ENCODE results near the gene COG6. TPM values are rescaled to one million over a fixed set of nuclear protein-coding genes. Genes with fewer than 3 reads are reported as not detected.

The COG6 gene
- total and polyA plus RNA-seq, 10 of the 15 experiments (the other 5 are each of a cell fraction or from before 2014, with no cell fraction given) = 4.5 to 29.8 (median 12.6) TPM

DNA sequence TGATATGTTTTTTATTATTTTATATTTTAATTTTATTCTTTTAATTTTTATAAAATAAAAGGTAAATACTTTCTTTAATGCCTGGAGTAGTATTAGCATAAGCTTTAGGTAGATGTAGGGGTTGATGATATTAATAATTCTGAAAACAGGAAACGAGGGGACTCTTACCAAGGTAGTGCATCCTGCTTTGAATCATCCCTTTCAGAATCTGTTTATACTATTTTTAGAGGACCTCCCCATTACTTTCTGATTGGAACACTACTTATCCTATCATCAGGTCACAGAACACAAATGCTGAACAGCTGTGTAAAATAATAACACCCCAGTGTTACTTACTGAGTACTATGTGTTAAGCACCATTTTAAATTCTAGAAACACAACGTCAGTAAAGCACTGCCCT, 27.3 kb downstream of the COG6 start (continued):
- TF ChIP-seq SP1 (IDR thresholded peaks at IDR 0.05; ENCODE audit: low read depth, low read length) = no peak
- peak; percentile 67; the same call in 1 of the 2 replicates for TF ChIP-seq GABPA (IDR thresholded peaks at IDR 0.05; ENCODE audit: low read depth)
- TF ChIP-seq FOXK2 (IDR thresholded peaks at IDR 0.05) = no peak
- TF ChIP-seq NFYB (IDR thresholded peaks at IDR 0.05; ENCODE audit: insufficient read depth, low read depth, low read length) = 0 out of 2 replicates have a peak, but pooled peaks have one; percentile 49
- TF ChIP-seq, protein P1, sequence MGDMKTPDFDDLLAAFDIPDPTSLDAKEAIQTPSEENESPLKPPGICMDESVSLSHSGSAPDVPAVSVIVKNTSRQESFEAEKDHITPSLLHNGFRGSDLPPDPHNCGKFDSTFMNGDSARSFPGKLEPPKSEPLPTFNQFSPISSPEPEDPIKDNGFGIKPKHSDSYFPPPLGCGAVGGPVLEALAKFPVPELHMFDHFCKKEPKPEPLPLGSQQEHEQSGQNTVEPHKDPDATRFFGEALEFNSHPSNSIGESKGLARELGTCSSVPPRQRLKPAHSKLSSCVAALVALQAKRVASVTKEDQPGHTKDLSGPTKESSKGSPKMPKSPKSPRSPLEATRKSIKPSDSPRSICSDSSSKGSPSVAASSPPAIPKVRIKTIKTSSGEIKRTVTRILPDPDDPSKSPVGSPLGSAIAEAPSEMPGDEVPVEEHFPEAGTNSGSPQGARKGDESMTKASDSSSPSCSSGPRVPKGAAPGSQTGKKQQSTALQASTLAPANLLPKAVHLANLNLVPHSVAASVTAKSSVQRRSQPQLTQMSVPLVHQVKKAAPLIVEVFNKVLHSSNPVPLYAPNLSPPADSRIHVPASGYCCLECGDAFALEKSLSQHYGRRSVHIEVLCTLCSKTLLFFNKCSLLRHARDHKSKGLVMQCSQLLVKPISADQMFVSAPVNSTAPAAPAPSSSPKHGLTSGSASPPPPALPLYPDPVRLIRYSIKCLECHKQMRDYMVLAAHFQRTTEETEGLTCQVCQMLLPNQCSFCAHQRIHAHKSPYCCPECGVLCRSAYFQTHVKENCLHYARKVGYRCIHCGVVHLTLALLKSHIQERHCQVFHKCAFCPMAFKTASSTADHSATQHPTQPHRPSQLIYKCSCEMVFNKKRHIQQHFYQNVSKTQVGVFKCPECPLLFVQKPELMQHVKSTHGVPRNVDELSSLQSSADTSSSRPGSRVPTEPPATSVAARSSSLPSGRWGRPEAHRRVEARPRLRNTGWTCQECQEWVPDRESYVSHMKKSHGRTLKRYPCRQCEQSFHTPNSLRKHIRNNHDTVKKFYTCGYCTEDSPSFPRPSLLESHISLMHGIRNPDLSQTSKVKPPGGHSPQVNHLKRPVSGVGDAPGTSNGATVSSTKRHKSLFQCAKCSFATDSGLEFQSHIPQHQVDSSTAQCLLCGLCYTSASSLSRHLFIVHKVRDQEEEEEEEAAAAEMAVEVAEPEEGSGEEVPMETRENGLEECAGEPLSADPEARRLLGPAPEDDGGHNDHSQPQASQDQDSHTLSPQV (IDR thresholded peaks at IDR 0.05) = no peak

DNA sequence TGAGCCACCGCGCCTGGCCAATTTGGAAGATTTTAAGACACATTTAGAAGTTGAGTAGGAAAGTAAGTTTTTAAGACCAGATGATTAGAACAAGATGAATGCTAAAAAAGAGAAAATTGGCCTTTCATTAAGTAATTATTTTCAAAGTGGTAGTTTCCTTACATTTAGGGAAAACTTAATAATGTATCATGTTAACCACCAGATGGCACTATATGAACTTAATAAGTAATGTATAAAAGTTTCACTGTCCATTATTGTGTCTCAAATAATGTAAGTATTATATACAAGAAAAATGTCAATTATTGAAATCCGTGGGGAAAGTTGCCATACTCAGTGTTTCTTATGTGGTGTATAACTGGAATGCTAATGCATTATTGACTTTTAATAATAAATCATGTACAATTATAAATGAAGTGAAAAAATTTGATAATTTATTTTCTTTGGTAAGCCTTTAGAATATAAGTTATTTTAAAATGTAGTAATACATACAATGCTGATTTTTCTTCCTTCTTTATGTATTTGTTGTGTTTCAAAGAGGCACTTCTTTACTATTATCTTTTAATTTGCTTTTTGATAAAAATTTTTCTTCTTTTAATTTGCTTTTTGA, 29.2 kb downstream of the COG6 start:
- FAIRE-seq = no peak
- no peak overlapping the region for H3K4me2 ChIP-seq (ENCODE audit: control insufficient read depth, insufficient read depth)
- no peaks in the 10 kb centered on the region; the same call in 2 of the 3 replicates for H3K9me3 ChIP-seq (replicated peaks; ENCODE audit: control insufficient read depth, insufficient read depth, low read length)
- H3K79me2 ChIP-seq (ENCODE audit: control insufficient read depth, insufficient read depth, low read length) = no peaks in the 10 kb centered on the region
- no peak for TF ChIP-seq SUPT20H (IDR thresholded peaks at IDR 0.05; ENCODE audit: borderline replicate concordance, control insufficient read depth, low read depth, low read length)
- peak; percentile 22; the same call in 1 of the 2 replicates for TF ChIP-seq RAD21 (IDR thresholded peaks at IDR 0.05; ENCODE audit: insufficient read depth, low read depth, low read length)
- TF ChIP-seq, protein P2, sequence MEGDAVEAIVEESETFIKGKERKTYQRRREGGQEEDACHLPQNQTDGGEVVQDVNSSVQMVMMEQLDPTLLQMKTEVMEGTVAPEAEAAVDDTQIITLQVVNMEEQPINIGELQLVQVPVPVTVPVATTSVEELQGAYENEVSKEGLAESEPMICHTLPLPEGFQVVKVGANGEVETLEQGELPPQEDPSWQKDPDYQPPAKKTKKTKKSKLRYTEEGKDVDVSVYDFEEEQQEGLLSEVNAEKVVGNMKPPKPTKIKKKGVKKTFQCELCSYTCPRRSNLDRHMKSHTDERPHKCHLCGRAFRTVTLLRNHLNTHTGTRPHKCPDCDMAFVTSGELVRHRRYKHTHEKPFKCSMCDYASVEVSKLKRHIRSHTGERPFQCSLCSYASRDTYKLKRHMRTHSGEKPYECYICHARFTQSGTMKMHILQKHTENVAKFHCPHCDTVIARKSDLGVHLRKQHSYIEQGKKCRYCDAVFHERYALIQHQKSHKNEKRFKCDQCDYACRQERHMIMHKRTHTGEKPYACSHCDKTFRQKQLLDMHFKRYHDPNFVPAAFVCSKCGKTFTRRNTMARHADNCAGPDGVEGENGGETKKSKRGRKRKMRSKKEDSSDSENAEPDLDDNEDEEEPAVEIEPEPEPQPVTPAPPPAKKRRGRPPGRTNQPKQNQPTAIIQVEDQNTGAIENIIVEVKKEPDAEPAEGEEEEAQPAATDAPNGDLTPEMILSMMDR (IDR thresholded peaks at IDR 0.05 in 2 of 3, conservative IDR thresholded peaks at IDR 0.05 in 1 of 3; ENCODE audit: control insufficient read depth in 2 of 3, extremely low read depth in 1 of 3, insufficient read depth in 1 of 3, low read depth in 3 of 3, low read length in 3 of 3) = peak in 1 of 3 experiments; percentile 18; a peak in 2 of 6 replicates
- TF ChIP-seq SMC3 (IDR thresholded peaks at IDR 0.05; ENCODE audit: borderline replicate concordance, low read length) = peak; percentile 46; the same call in 1 of the 2 replicates
- no peak for TF ChIP-seq NRF1 (conservative IDR thresholded peaks at IDR 0.05; ENCODE audit: low read depth, low read length)
- no TSS peak for BruUV-seq (replicated peaks)
- H3K4me1 ChIP-seq (ENCODE audit: control insufficient read depth, insufficient read depth, low read length) = peaks cover 6% of the 10 kb centered on the region; the same call in 1 of the 2 replicates
- ATAC-seq = peak; percentile 60
- intact Hi-C loops (cut with micrococcal nuclease; ENCODE audit: unreplicated experiment) (loop anchor here (5.0 to 10.0 kb wide), 3 partner anchors 260 to 1093 kb away; no protein-coding TSS in a partner anchor), in situ Hi-C loops (cut with MboI) (loop anchor here (5.0 kb wide), 1 partner anchor 998 kb away; no protein-coding TSS in a partner anchor)
- peaks cover 0 to 3% of the 10 kb centered on the region in 2 experiments; a peak in 2 of 4 replicates for H3K36me3 ChIP-seq (ENCODE audit: control insufficient read depth in 2 of 2, insufficient read depth in 2 of 2, low read length in 1 of 2)
- H3K27ac ChIP-seq (ENCODE audit: control insufficient read depth, insufficient read depth) = no peak overlapping the region
- H2AFZ ChIP-seq (ENCODE audit: control insufficient read depth, low read depth, low read length) = no peak overlapping the region
- ChIA-PET CTCF (interaction anchor here (0.7 to 3.8 kb wide), 25 partner anchors 7 to 1093 kb away, joined by 3 to 56 read pairs (median 4); no protein-coding TSS in a partner anchor), POLR2A (no interaction called here), RAD21 (ENCODE audit: unreplicated experiment) (interaction anchor here (0.6 to 3.2 kb wide), 10 partner anchors 17 to 1000 kb away, joined by 3 to 18 read pairs (median 4); no protein-coding TSS in a partner anchor), SMC1A (ENCODE audit: uncharacterized antibody, unreplicated experiment) (interaction anchor here (0.6 to 2.6 kb wide), 15 partner anchors 9 to 1093 kb away, joined by 3 to 29 read pairs (median 4); no protein-coding TSS in a partner anchor)
- H4K20me1 ChIP-seq (ENCODE audit: control insufficient read depth, insufficient read depth) = no peaks in the 10 kb centered on the region
- H3K4me3 ChIP-seq = no peak overlapping the region
- H3K9ac ChIP-seq (ENCODE audit: control insufficient read depth, insufficient read depth, low read length) = no peak overlapping the region
- DNase-seq (ENCODE audit: low read depth, low spot score) = no peak
- H3K27me3 ChIP-seq (replicated peaks in 1 of 2; ENCODE audit: control insufficient read depth in 2 of 2, insufficient read depth in 2 of 2, low read length in 1 of 2) = no peaks in the 10 kb centered on the region
- WGBS (ENCODE audit: insufficient coverage, insufficient replicate concordance, low lambda C conversion rate, missing lambda C conversion rate) = 67% methylated on average over 3 of the region's 3 CpGs

Measured in GM12878 (cell line).